Measurements from ENCODE around the gene ING2. TPM values are rescaled to one million over a fixed set of nuclear protein-coding genes. Genes with fewer than 3 reads are reported as not detected.

ING2 gene
- total RNA-seq, result 3.3 and 3.9 TPM in 2 replicates

GRCh38 chr4:183504930-183505610 lies at the start of gene ING2:
TSS of gene ING2 (plus strand) at chr4:183505058. CDS start at chr4:183505196, 138 bp downstream.

Other genes starting within 250 kb of the ING2 start
- gene CLDN22, start 184.8 kb upstream of the ING2 start, total RNA-seq, result under 0.01 TPM in 1 of 2 replicates, not detected in the other
- not detected in 2 replicates for gene CLDN24, start 182.6 kb upstream of the ING2 start, total RNA-seq
- 16.0 and 17.5 TPM in 2 replicates for gene CDKN2AIP, start 60.4 kb upstream of the ING2 start, total RNA-seq
- 12.7 and 15.3 TPM in 2 replicates for gene RWDD4, start 154.1 kb downstream of the ING2 start, total RNA-seq
- 15.2 and 17.1 TPM in 2 replicates for gene TRAPPC11, start 154.2 kb downstream of the ING2 start, total RNA-seq